HG02885 (cell line): ENCODE data around the gene EFHC2.

ENCODE experiments used
- ATAC-seq: cut with Tn5 transposase; IDR thresholded peaks from one replicate; pipeline ENCODE4 v1.9.1; 2021; ENCODE audit warnings: mild to moderate bottlenecking; ENCODE audit not compliant: unreplicated experiment, poor library complexity

Gene EFHC2, protein sequence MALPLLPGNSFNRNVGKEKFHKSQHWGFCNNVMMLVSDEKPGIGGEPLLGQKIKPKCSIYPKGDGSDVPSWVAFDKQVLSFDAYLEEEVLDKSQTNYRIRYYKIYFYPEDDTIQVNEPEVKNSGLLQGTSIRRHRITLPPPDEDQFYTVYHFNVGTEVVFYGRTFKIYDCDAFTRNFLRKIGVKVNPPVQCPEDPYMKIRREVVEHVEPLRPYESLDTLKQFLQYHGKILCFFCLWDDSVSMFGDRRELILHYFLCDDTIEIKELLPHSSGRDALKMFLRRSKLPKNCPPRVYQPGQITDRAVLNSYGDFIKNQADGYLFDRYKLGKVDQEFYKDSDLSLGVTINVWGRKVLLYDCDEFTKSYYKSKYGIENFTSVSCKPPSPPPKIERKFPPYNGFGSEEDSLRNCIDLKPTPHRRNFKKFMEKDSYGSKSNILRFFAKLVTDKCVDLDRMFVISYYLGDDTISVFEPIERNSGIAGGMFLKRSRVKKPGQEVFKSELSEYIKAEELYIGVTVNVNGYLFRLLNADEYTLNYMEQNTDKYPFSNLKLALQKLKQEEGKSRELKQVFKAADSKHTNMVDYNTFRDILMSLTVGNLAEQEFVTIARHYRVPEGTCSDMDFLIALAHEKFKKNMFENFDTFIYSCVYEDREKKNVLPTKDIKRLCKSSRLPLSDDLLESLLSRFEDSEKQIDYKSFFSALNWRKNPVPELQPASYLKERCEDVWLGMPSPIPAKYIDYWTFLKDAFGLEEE

GRCh38 chrX:44343412-44344141, at the start of gene EFHC2:
Gene EFHC2 (minus strand): TSS chrX:44343672. CDS start chrX:44343588, 84 bp downstream.
- no peak for ATAC-seq

GRCh38 chrX:44392767-44393166, 49.3 kb upstream of the EFHC2 start:
- ATAC-seq = no peak

DNA sequence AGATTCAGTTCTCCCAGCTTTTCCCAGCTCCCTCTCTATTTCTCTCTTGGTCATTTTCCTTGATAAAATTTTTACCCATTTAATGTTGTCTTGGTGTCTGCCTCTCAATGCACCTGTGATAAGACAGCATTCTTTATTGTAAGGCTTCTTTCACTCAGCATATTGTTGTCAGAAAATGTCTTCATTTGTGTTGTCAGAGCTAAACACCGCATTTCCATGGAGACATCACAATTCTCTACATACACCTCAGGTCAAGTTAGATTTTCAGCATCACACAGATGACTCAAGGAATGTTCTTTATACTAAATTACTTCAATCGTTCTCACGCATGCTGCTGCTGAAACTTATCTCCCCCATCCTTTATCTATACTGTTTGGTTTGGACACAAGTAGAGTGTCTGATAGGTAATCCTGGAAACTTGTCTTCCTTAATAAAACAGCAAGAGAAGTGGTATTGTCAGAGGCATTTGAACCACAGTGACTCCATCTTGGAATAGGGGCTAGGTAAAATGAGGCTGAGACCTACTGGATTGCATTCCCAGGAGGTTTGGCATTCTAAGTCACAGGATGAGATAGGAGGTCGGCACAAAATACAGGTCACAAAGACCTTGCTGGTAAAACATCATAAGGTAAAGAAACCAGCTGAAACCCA, 41.3 kb upstream of the EFHC2 start:
- ATAC-seq = no peak

- ATAC-seq = no peak
Observed at GRCh38 chrX:44382871-44383270, 39.4 kb upstream of the EFHC2 start.

DNA sequence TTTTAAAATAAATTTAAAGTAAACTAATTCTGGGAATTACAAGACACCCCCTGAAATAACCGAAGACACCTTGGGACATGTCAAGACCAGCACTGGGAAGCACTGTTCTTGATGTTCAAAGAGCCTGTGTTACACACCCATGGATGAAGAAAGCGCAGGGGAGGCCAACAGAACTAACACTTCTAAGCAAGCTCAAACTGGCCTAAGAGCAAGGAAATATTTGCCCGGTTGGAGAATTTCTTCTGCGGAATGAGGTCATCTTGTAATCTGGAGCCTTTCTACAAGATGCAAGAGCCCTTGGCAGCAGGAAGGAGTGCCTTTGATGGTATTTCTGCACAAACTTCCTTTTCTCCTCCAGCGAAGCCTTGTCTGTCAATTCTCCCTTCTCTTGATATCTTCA, 9.3 kb upstream of the EFHC2 start:
- ATAC-seq = no peak

GRCh38 chrX:44349561-44349960, 6.1 kb upstream of the EFHC2 start:
- no peak for ATAC-seq

DNA sequence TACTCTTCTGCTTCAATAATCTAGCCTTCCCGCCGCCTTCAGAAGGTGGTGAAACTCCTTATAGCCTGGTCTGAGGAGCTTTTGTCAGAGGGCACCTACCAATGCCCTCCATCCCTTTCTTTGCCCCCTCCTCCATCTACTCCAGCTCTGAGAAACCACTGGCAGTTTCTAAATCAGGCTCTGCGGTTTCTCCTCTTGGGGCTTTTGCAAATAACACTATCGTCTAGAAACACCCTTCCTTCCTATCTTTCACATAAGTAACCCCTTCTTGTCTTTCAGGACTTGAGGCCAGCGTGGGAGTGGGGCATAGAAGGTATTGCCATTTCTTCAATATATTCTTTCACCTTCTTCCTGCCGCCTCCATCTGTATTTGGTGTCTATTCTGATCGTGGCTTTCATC, 1.2 kb upstream of the EFHC2 start:
- peak; percentile 19 for ATAC-seq

- peak; percentile 56 for ATAC-seq
Observed at GRCh38 chrX:44344194-44344593, 722 bp upstream of the EFHC2 start.

DNA sequence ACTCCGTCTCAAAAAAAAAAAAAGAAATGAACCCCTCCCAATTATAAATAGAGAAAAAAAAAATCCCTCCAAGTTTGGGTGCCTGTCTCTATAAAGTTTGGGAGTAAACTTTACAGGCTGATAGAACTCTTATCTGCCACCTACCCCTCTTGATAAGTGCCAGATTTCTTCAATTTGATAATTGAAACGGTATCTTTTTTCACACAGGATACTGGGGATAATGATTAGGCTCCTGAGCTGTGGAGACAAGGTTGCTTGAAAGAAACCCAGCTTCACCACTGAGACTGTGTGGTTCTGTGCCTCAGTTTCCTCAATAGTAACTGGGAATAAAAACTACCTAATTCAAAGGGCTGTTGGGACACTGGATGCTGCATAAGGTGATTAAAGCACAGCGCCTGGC, 606 bp downstream of the EFHC2 start:
- no peak for ATAC-seq

GRCh38 chrX:44338361-44338760, 5.1 kb downstream of the EFHC2 start:
- no peak for ATAC-seq

DNA sequence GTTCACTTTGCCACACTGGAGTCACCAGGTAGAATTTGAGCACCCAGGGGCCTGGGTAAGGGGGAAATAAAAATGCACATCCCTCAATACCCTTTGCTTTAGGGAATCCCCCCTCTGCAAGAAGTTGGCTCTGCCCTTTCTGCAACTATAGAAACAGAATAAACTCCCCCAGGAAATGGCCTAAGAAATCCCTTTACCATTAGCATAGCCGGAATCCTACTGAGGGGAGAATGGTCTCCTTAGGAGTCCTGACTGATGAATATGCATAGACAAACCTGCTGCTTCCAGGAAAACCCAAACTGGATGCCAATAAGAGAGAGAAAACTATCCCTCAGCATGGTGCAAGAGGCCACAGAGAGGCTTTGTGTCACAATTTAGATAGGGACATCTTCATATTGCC, 11.0 kb downstream of the EFHC2 start:
- ATAC-seq = no peak

- ATAC-seq = no peak
Observed at GRCh38 chrX:44330227-44330626, 13.2 kb downstream of the EFHC2 start.

DNA sequence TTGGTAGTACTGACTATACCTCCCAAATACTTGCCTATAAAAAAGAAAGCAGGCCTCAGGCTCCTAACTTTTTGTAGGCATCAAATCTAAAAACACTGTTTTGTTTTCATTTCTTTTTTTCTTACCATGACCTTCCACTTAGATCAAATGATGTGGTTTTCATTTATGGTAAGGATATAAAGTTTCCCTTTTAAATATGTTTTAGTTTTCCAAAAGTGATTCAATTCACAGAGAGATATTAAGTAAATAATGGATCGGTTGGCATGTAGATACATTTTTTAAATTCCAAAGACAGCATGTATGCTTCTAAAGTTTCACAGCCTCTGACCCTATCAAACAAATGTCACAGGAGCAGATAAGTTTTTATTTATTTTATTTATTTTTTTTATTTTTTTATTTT, 23.9 kb downstream of the EFHC2 start:
- ATAC-seq = no peak

DNA sequence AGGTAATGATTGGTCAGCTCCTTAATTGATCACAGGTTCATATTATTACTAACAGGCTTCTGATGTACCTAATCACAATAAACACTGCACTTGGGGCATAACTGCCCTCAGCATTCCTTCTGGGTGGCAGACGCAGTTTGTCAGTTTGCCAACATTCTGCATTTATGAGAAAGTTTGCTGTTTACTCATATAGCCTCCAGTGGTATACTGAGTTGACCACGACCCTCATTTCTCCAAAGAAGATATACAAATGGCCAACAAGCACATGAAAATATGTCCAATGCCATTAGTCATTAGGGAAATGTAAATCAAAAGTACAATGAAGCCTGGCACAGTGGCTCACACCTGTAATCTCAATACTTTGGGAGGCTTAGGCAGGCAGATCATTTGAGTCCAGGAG, 26.3 kb downstream of the EFHC2 start:
- ATAC-seq = no peak

DNA sequence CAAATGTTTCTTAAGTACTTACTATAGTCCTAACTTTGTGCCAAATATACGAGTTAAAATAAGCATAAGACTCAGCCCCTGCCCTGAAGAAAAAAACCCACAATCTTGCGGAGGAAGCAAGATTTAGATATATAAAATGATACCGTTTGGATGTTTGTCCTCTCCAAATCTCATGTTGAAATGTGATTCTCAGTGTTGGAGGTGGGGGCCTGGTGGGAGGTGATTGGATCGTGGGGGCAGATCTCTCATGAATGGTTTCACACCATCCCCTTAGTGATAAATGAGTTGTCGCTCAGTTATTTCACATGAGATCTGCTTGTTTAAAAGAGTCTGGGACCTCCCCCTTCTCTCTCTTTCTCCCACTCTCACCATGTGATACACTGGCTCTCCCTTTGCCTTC, 28.7 kb downstream of the EFHC2 start:
- no peak for ATAC-seq

DNA sequence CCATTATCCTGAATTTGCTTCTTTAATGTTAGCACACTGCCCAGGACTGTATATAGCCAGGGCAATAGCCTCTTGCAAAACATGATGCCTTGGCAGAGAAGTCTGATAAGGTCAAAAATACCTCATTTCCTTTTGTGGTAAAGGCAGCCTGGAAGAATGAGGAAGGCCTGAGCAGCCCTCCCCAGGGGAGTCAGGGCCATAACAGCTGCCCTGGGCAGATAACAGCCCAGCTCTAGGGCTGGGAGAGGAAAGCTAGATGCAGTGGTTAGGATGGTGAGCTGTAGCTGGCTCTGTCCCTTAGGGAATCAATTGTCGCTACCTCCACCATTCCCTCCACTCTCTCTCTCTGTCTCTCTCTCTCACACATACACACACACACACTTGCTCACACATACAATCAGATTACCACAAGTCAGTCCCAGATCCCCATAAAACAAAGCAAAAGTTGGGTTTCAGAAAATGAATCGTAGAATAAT, 29.2 kb downstream of the EFHC2 start:
- no peak for ATAC-seq

GRCh38 chrX:44312421-44312820, 31.1 kb downstream of the EFHC2 start:
- ATAC-seq = no peak

- ATAC-seq = no peak
Observed at GRCh38 chrX:44310227-44310626, 33.2 kb downstream of the EFHC2 start.

DNA sequence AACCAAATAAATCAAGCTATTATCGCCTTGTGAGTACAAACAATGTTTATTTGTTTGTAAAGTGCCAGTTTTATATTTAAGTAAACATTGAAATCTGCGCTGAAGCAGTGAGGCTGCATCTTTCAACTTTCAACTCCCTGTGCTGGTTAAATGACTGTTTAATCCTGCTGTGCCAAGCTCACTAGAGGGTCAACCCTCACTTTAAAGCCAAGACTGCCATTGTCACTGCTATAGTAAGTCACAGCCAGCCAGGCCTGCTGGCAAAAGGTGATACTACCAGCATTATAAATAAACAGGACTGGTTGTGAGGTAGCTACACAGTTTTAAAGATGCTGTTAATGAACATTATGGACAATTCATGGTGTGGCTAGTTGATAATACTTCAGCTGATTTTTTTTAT, 34.6 kb downstream of the EFHC2 start:
- ATAC-seq = no peak

DNA sequence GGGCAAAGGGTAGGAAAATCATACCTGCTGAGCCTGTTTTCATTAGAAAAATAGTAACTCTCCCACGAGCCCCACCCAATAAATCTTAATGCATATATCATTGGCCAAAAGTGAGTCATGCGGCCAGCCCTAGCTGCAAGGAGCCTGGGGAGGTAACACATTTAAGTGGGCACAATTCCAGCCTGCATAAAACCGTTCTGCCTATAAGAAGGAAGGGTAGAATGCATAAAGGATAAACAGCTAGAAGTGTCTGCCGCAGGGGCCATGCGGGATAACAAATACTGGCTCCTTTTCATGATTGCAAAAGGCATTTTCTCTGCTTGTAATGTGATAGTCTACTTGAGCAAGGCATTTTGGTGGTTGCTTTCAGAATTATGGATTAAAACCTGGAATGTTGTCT, 37.1 kb downstream of the EFHC2 start:
- ATAC-seq = no peak
